OCI-LY3 (cell line): ENCODE data around the gene ACOT7.

Experiments
- EZH2phosphoT487 ChIP-seq: fragments of 200-600 bp; shearing (Covaris generic); IDR thresholded peaks from 2 replicates; pipeline ENCODE4 v1.6.1; 2018; ENCODE audit warnings: antibody characterized with exemption, mixed run types, low read depth
- TF ChIP-seq, protein P1 (sequence below): fragments of 200-600, 300-600 bp; sonication (generic); IDR thresholded peaks from 2 replicates; pipeline ENCODE4 v1.5.1; 2014; ENCODE audit warnings: antibody characterized with exemption, low read length, low read depth

DNA sequence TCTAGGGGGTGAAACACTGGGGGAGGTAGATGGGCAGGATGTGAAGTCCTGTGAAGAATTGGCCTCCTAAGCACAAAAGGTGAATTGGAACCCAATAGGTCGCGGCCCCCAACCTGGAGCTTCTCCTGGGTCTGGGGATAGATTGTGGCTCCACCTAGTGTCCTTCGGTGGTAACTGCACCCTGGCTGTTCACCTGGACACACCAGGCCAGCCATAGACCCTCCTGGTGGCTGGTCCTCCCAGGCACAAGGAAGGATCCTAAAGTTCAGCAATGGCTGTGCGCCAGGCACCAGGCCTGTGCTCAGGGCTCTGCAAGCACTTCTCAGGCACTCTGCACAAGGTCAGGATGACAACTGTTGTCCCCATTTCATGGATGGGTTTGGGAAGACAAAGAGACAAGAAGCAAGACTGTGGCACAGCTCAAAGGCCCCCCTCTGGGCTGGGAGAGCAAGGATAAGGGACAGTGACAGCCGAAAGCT is 44.5 kb upstream of the ACOT7 start:
- TF ChIP-seq, protein P1, sequence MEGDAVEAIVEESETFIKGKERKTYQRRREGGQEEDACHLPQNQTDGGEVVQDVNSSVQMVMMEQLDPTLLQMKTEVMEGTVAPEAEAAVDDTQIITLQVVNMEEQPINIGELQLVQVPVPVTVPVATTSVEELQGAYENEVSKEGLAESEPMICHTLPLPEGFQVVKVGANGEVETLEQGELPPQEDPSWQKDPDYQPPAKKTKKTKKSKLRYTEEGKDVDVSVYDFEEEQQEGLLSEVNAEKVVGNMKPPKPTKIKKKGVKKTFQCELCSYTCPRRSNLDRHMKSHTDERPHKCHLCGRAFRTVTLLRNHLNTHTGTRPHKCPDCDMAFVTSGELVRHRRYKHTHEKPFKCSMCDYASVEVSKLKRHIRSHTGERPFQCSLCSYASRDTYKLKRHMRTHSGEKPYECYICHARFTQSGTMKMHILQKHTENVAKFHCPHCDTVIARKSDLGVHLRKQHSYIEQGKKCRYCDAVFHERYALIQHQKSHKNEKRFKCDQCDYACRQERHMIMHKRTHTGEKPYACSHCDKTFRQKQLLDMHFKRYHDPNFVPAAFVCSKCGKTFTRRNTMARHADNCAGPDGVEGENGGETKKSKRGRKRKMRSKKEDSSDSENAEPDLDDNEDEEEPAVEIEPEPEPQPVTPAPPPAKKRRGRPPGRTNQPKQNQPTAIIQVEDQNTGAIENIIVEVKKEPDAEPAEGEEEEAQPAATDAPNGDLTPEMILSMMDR: peak; percentile 64
- no peak for TF ChIP-seq EZH2phosphoT487
